Measurements from ENCODE around the gene WNK2. TPM values are rescaled to one million over a fixed set of nuclear protein-coding genes. Genes with fewer than 3 reads are reported as not detected.

Gene WNK2
- total RNA-seq, 1 experiment from 2014 or later, result not detected

- no peaks in the 10 kb centered on the region for H3K9me3 ChIP-seq (replicated peaks)
- H3K4me1 ChIP-seq, result no peaks in the 10 kb centered on the region
- H3K27me3 ChIP-seq, result peaks cover 2% of the 10 kb centered on the region; the same call in 1 of the 2 replicates
- H3K4me3 ChIP-seq, result no peak overlapping the region
- no peak overlapping the region for H3K27ac ChIP-seq
- no peak for DNase-seq
- no peaks in the 10 kb centered on the region for H3K36me3 ChIP-seq
These were observed 32.7 kb upstream of the WNK2 start for GRCh38 chr9:93151097-93151784.

DNA sequence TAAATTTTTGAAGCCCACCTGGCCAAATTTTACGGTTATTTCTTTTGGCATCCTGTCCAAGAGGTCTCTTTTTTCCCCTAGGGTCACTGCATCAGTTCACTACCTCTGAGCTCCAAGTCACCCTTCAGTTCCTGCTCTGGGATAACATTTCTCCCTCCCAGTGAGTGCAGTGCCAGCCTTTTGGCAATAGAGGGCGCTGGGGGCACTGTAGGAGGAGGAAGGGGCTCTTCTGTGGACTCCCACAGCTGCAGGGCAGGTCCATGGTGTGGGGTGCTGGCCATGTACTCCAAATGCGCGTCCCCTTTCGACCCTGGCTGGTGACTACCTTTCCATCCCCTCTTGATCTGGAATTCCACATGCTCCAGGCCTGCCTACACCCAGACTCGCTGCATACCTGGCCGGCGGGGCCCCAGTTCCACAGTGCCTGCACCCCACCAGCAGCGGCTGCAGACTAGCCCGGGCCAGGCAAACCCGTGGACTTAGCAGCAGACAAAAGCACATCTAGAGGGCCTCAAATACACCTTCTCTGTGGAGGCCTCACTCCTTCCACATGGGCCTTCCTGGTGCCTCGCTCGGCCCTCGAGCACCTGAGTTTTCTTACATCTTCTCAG lies 29.5 kb upstream of the WNK2 start:
- Histone ChIP-seq H3K27ac (no peak overlapping the region), H3K36me3 (no peaks in the 10 kb centered on the region), H3K9me3 (replicated peaks) (no peaks in the 10 kb centered on the region), H3K27me3 (peaks cover 2% of the 10 kb centered on the region; the same call in 1 of the 2 replicates), H3K4me1 (no peaks in the 10 kb centered on the region), H3K4me3 (no peak overlapping the region)
- peak; percentile 57 to 78 for DNase-seq

- no peak for DNase-seq
- Histone ChIP-seq H3K27ac (no peak overlapping the region), H3K9me3 (replicated peaks) (no peaks in the 10 kb centered on the region)
These were observed 28.0 kb upstream of the WNK2 start for GRCh38 chr9:93155716-93156474.

GRCh38 chr9:93156475-93157008 lies 27.4 kb upstream of the WNK2 start:
- no peak for DNase-seq
- Histone ChIP-seq H3K9me3 (replicated peaks) (no peaks in the 10 kb centered on the region), H3K27me3 (no peaks in the 10 kb centered on the region; the same call in 1 of the 2 replicates), H3K36me3 (no peaks in the 10 kb centered on the region), H3K27ac (no peak overlapping the region), H3K4me3 (no peak overlapping the region), H3K4me1 (no peaks in the 10 kb centered on the region)

More at GRCh38 chr9:93155716-93156474, 28.0 kb upstream of the WNK2 start:
- Histone ChIP-seq H3K36me3 (no peaks in the 10 kb centered on the region), H3K4me3 (no peak overlapping the region), H3K27me3 (peaks cover 2% of the 10 kb centered on the region; the same call in 1 of the 2 replicates), H3K4me1 (no peaks in the 10 kb centered on the region)

GRCh38 chr9:93159601-93160471 lies 24.1 kb upstream of the WNK2 start:
- no peaks in the 10 kb centered on the region for H3K9me3 ChIP-seq (replicated peaks)
- no peak overlapping the region for H3K27ac ChIP-seq
- no peaks in the 10 kb centered on the region for H3K36me3 ChIP-seq
- H3K4me1 ChIP-seq, result no peaks in the 10 kb centered on the region
- peak; percentile 77 to 87 for DNase-seq
- no peaks in the 10 kb centered on the region; the same call in 1 of the 2 replicates for H3K27me3 ChIP-seq
- no peak overlapping the region for H3K4me3 ChIP-seq

DNA sequence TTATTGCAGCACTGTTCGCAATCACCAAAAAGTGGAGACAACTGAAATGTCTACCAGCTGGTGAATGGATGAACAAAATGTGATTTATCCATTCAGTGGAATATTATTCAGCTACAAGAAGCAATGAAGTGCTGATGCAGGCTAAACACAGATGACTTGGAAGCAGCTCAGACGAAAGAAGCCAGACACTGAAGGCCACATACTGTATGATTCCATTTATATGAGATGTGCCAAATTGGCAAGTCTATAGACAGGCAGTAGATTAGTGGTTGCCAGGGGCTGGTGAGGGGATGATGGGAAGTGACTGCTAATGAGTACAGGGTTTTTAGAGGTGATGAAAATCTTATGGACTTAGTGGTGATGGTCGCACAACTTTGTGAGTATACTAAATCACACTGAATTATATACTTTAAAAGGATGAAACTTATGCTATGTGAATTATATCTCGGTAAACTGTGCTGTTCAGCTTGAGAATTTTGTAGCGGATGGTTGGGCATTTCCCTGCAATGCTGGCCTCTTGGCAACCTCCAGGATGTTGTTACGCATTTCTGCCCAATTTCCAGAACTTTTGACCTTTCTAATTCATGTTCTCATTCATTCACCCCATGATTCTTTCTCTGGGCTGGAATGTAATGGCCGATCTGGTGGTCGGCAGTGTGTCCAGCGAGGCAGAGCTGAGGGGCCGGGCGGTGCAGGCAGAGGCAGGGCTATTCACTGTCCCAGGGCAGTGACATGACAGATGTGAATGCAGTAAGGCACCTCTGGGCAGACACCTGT lies 22.0 kb upstream of the WNK2 start:
- H3K27ac ChIP-seq, result no peak overlapping the region

GRCh38 chr9:93164085-93164484 lies 19.9 kb upstream of the WNK2 start:
- DNase-seq, result no peak
- Histone ChIP-seq H3K4me3 (no peak overlapping the region), H3K27ac (no peak overlapping the region), H3K9me3 (replicated peaks) (no peaks in the 10 kb centered on the region), H3K27me3 (no peaks in the 10 kb centered on the region; the same call in 1 of the 2 replicates), H3K36me3 (no peaks in the 10 kb centered on the region), H3K4me1 (no peaks in the 10 kb centered on the region)

More for the DNA sequence above, 22.0 kb upstream of the WNK2 start:
- no peaks in the 10 kb centered on the region for H3K9me3 ChIP-seq (replicated peaks)
- H3K4me3 ChIP-seq, result no peak overlapping the region
- H3K36me3 ChIP-seq, result no peaks in the 10 kb centered on the region
- DNase-seq, result no peak
- H3K4me1 ChIP-seq, result no peaks in the 10 kb centered on the region
- no peaks in the 10 kb centered on the region; the same call in 1 of the 2 replicates for H3K27me3 ChIP-seq

DNA sequence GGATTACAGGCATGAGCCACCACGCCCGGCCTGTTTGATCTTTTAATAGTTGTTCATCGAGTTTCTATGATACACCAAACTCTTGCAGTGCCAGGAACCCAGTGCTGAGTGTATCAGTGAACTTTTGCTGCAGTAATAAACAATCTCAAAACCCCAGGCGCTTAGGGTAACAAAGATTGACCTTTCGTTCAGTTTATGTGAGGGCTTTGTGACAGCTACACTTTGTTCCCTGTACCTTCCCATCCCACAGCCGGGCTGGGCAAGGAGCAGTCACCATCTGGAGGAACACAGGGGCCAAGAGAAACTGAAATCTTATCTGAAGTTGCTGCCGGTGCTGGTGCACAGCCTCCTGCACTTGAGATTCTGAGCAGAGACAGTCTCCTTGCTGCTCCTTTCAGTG lies 17.2 kb upstream of the WNK2 start:
- Histone ChIP-seq H3K27ac (no peak overlapping the region), H3K9me3 (replicated peaks) (no peaks in the 10 kb centered on the region), H3K4me1 (no peaks in the 10 kb centered on the region), H3K36me3 (no peaks in the 10 kb centered on the region), H3K27me3 (no peaks in the 10 kb centered on the region; the same call in 1 of the 2 replicates), H3K4me3 (no peak overlapping the region)
- no peak for DNase-seq

DNA sequence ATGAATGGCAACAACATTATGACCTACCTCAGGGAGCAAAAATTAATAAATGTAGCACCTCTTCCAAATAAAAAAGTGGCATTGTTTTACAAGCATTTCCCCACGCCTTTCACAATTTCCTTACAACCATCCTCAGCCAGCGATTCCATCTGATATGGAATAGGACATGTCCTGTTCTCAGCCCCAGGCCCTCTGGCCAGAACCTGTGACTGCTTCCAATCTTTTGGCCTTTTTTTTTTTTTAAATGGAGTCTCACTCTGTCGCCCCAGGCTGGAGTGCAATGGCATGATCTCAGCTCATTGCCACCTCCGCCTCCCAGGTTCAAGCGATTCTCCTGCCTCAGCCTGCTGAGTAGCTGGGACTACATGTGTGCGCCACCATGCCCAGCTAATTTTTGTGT lies 16.8 kb upstream of the WNK2 start:
- Histone ChIP-seq H3K4me1 (no peaks in the 10 kb centered on the region), H3K9me3 (replicated peaks) (no peaks in the 10 kb centered on the region), H3K27me3 (no peaks in the 10 kb centered on the region; the same call in 1 of the 2 replicates), H3K4me3 (no peak overlapping the region), H3K36me3 (no peaks in the 10 kb centered on the region), H3K27ac (no peak overlapping the region)
- DNase-seq, result no peak

DNA sequence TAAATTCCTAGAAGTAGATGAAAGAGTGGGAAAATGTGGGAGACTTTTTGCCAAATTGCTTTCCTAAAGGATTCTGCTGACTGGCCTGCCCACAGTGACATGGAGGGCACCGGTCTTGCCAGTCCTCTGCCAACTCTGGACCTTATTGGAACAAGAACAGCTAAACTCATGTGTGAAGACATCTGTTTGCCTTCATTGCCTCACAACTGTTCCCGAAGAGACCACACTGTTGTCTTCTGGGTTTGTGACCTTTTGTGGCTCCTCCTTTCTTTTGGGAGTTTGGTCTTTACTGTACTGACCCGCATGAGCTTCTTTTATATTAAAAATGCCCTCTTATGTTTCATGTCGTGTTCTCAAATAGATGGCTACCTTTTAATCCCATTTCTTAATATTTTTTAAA lies 16.1 kb upstream of the WNK2 start:
- H3K27ac ChIP-seq, result no peak overlapping the region
- peaks cover 3% of the 10 kb centered on the region; the same call in 1 of the 2 replicates for H3K27me3 ChIP-seq
- H3K4me1 ChIP-seq, result no peaks in the 10 kb centered on the region

GRCh38 chr9:93168581-93168980 lies 15.4 kb upstream of the WNK2 start:
- DNase-seq, result no peak
- Histone ChIP-seq H3K27me3 (peaks cover 3% of the 10 kb centered on the region; the same call in 1 of the 2 replicates), H3K36me3 (no peaks in the 10 kb centered on the region), H3K9me3 (replicated peaks) (no peaks in the 10 kb centered on the region), H3K4me3 (no peak overlapping the region), H3K27ac (no peak overlapping the region), H3K4me1 (no peaks in the 10 kb centered on the region)

More for the DNA sequence above, 16.1 kb upstream of the WNK2 start:
- H3K4me3 ChIP-seq, result no peak overlapping the region
- DNase-seq, result no peak
- no peaks in the 10 kb centered on the region for H3K36me3 ChIP-seq
- no peaks in the 10 kb centered on the region for H3K9me3 ChIP-seq (replicated peaks)

GRCh38 chr9:93169444-93169843 lies 14.5 kb upstream of the WNK2 start:
- H3K4me3 ChIP-seq, result no peak overlapping the region
- no peak overlapping the region for H3K27ac ChIP-seq
- H3K9me3 ChIP-seq (replicated peaks), result no peaks in the 10 kb centered on the region
- H3K27me3 ChIP-seq, result peaks cover 3% of the 10 kb centered on the region; the same call in 1 of the 2 replicates
- no peak for DNase-seq
- no peaks in the 10 kb centered on the region for H3K36me3 ChIP-seq
- H3K4me1 ChIP-seq, result no peaks in the 10 kb centered on the region

- Histone ChIP-seq H3K9me3 (replicated peaks) (no peaks in the 10 kb centered on the region), H3K27me3 (peaks cover 3% of the 10 kb centered on the region; the same call in 1 of the 2 replicates), H3K27ac (no peak overlapping the region), H3K4me1 (no peaks in the 10 kb centered on the region), H3K4me3 (no peak overlapping the region), H3K36me3 (no peaks in the 10 kb centered on the region)
- no peak for DNase-seq
These were observed 13.4 kb upstream of the WNK2 start for GRCh38 chr9:93170571-93170970.

Measured in SJCRH30 (cell line).